ENCODE data around the gene RAB3IP.

DNA sequence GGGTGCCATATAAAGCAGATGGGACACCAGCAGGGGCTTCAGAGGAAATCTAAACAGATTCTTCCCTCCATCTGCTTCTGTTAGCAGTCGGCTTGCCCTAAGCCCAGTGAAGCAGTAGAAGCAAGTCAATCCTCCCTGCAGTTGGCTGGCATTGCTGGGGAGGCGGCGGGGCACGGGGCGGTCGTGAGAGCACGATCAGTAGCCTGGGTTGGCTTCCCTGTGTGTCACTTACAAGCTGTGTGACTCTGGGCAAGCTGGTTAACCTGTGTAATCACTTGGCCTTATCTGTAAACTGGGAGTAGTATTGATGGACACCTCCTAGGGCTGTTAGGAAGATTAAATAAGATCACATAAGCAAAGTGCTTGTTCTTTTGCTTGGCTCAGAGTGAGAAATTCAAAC, 105.8 kb downstream of the RAB3IP start:
- TF ChIP-seq, protein P1, sequence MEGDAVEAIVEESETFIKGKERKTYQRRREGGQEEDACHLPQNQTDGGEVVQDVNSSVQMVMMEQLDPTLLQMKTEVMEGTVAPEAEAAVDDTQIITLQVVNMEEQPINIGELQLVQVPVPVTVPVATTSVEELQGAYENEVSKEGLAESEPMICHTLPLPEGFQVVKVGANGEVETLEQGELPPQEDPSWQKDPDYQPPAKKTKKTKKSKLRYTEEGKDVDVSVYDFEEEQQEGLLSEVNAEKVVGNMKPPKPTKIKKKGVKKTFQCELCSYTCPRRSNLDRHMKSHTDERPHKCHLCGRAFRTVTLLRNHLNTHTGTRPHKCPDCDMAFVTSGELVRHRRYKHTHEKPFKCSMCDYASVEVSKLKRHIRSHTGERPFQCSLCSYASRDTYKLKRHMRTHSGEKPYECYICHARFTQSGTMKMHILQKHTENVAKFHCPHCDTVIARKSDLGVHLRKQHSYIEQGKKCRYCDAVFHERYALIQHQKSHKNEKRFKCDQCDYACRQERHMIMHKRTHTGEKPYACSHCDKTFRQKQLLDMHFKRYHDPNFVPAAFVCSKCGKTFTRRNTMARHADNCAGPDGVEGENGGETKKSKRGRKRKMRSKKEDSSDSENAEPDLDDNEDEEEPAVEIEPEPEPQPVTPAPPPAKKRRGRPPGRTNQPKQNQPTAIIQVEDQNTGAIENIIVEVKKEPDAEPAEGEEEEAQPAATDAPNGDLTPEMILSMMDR (IDR thresholded peaks at IDR 0.05): no peak
- no peak for TF ChIP-seq ZFX (IDR thresholded peaks at IDR 0.05; ENCODE audit: borderline replicate concordance)

Data from 22Rv1 (cell line).